Measurements from ENCODE around the gene SERPINA9. TPM values are rescaled to one million over a fixed set of nuclear protein-coding genes. Genes with fewer than 3 reads are reported as not detected.
A peak's percentile ranks its signal among the peaks of the same experiment; 100 is the strongest.

The SERPINA9 gene
- total RNA-seq, 1 donor from 2014 or later, result not detected

GRCh38 chr14:94499673-94500072 is 23.7 kb upstream of the SERPINA9 start:
- Mint-ChIP-seq H3K4me1 (ENCODE audit: unreplicated experiment) (no peaks in the 10 kb centered on the region), H3K4me3 (no peak overlapping the region), H3K9me3 (no peaks in the 10 kb centered on the region), H3K27me3 (peaks cover 32% of the 10 kb centered on the region), H3K36me3 (no peaks in the 10 kb centered on the region), H3K27ac (no peak overlapping the region)
- TF ChIP-seq CTCF (conservative IDR thresholded peaks at IDR 0.05), result no peak
- DNase-seq (ENCODE audit: extremely low spot score, unreplicated experiment), result no peak

- H3K27me3 Mint-ChIP-seq, result peaks cover 34% of the 10 kb centered on the region
Observed at GRCh38 chr14:94498215-94498614, 22.2 kb upstream of the SERPINA9 start.

GRCh38 chr14:94494085-94494484 is 18.1 kb upstream of the SERPINA9 start:
- Mint-ChIP-seq H3K27ac (no peak overlapping the region), H3K4me3 (no peak overlapping the region), H3K4me1 (ENCODE audit: unreplicated experiment) (no peaks in the 10 kb centered on the region), H3K27me3 (peaks cover 26% of the 10 kb centered on the region), H3K9me3 (no peaks in the 10 kb centered on the region), H3K36me3 (no peaks in the 10 kb centered on the region)
- DNase-seq (ENCODE audit: extremely low spot score, unreplicated experiment), result no peak
- TF ChIP-seq CTCF (conservative IDR thresholded peaks at IDR 0.05), result no peak

More at GRCh38 chr14:94498215-94498614, 22.2 kb upstream of the SERPINA9 start:
- no peak overlapping the region for H3K27ac Mint-ChIP-seq
- no peaks in the 10 kb centered on the region for H3K4me1 Mint-ChIP-seq (ENCODE audit: unreplicated experiment)
- no peak overlapping the region for H3K4me3 Mint-ChIP-seq
- TF ChIP-seq CTCF (conservative IDR thresholded peaks at IDR 0.05), result no peak
- H3K36me3 Mint-ChIP-seq, result no peaks in the 10 kb centered on the region
- DNase-seq (ENCODE audit: extremely low spot score, unreplicated experiment), result no peak
- H3K9me3 Mint-ChIP-seq, result no peaks in the 10 kb centered on the region

- Mint-ChIP-seq H3K27me3 (peaks cover 34% of the 10 kb centered on the region), H3K4me3 (no peak overlapping the region), H3K27ac (no peak overlapping the region), H3K36me3 (no peaks in the 10 kb centered on the region), H3K9me3 (no peaks in the 10 kb centered on the region), H3K4me1 (ENCODE audit: unreplicated experiment) (peaks cover 1% of the 10 kb centered on the region)
- TF ChIP-seq CTCF (conservative IDR thresholded peaks at IDR 0.05), result no peak
- no peak for DNase-seq (ENCODE audit: extremely low spot score, unreplicated experiment)
Observed at GRCh38 chr14:94491511-94491910, 15.5 kb upstream of the SERPINA9 start.

- DNase-seq (ENCODE audit: extremely low spot score, unreplicated experiment), result no peak
- H3K9me3 Mint-ChIP-seq, result no peaks in the 10 kb centered on the region
- no peak overlapping the region for H3K4me3 Mint-ChIP-seq
- H3K27ac Mint-ChIP-seq, result no peak overlapping the region
- H3K36me3 Mint-ChIP-seq, result no peaks in the 10 kb centered on the region
- H3K27me3 Mint-ChIP-seq, result peaks cover 34% of the 10 kb centered on the region
- peaks cover 8% of the 10 kb centered on the region for H3K4me1 Mint-ChIP-seq (ENCODE audit: unreplicated experiment)
- no peak for TF ChIP-seq CTCF (conservative IDR thresholded peaks at IDR 0.05)
Observed at GRCh38 chr14:94489336-94489735, 13.3 kb upstream of the SERPINA9 start.

- Mint-ChIP-seq H3K27me3 (peaks cover 29% of the 10 kb centered on the region), H3K4me1 (ENCODE audit: unreplicated experiment) (peaks cover 8% of the 10 kb centered on the region), H3K9me3 (no peaks in the 10 kb centered on the region), H3K36me3 (no peaks in the 10 kb centered on the region), H3K4me3 (no peak overlapping the region), H3K27ac (peak overlapping the region; percentile 61)
- DNase-seq (ENCODE audit: extremely low spot score, unreplicated experiment), result no peak
- TF ChIP-seq CTCF (conservative IDR thresholded peaks at IDR 0.05), result no peak
Observed at GRCh38 chr14:94486883-94487282, 10.9 kb upstream of the SERPINA9 start.
